Hematopoietic multipotent progenitor cell treated with erythropoietin and hydrocortisone succinate and interleukin-3 and kit ligand, for 8 days (in vitro differentiated cells): ENCODE results near the gene GPC6.

Experiments used
- DNase-seq: peaks from one replicate; pipeline ENCODE4 v3.0.0-alpha.2; 2015

Gene GPC6

GRCh38 chr13:93708308-93709075 lies 481.9 kb downstream of the GPC6 start:
- DNase-seq: peak; percentile 3

- no peak for DNase-seq
These were observed 483.1 kb downstream of the GPC6 start for GRCh38 chr13:93709506-93710244.

DNA sequence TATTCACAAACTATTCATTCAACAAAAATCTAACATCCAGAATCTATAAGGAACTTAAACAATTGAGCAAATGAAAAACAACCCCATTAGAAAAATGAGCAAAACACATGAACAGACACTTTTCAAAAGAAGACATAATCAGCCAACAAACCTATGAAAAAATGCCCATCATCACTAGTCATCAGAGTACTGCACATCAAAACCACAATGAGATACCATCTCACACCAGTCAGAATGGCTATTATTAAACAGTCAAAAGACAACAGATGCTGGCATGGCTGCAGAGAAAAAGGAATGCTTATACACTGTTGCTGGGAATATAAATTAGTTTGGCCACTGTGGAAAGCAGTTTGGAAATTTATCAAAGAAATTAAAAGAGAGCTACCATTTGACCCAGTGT lies 487.6 kb downstream of the GPC6 start:
- DNase-seq: no peak

GRCh38 chr13:93715866-93716265 lies 489.3 kb downstream of the GPC6 start:
- DNase-seq: no peak

- DNase-seq: no peak
These were observed 490.0 kb downstream of the GPC6 start for GRCh38 chr13:93716623-93717022.

DNA sequence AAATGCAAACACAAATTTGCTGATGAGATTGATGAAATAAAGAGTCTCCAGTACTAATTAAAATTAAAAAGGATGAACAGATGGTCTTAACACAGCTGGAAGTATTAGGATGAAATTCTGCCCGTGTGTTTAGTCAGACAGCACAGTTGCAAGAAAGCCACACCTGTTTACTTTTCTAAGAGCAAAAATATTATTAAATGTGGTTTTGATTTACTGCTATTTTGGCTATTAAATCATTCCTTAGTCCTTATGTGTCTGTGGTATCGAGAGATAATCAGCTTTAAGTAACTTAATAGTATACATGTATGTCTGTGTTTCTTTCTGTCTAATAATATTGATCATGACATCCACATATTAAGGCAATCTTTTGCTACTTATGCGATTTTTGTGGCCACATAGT lies 494.9 kb downstream of the GPC6 start:
- no peak for DNase-seq

DNA sequence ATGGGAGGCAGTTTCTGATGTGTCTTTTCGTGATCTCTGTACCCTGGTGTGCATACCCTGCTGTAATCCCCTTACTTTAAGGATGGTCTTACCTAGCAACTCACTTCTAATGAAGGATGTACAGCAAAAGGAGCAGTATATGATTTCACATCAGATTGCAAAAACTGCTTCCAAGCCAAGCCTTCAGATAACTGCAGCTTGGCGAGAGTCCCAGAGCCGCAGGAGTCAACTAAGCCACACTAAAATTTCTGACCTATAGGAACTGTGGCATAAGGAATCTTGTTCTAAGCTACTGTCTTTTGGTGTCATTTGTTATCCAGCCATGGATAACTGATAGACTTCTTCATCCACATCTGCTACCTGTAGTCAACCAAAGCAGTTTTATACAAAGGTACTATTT lies 496.7 kb downstream of the GPC6 start:
- no peak for DNase-seq

DNA sequence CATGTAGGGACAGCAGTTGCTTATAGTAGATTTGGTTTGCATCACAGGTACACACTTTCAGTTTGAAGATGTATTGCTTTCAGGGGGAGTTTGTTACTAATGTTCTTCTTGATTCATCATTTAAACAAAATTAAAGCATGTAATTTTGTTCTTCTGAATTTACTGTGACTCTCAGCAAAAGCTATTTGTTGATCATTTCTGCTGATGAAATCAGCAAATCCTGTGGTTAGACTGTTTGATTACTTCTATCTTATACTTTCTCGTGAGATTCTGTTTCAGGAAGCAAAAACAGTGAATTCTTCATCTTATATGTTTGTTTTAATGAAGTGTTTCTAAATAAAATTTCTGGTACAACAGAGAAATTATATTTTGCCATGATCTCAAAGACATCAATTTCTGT lies 497.6 kb downstream of the GPC6 start:
- DNase-seq: no peak

- no peak for DNase-seq
These were observed 499.8 kb downstream of the GPC6 start for GRCh38 chr13:93726173-93726957.

DNA sequence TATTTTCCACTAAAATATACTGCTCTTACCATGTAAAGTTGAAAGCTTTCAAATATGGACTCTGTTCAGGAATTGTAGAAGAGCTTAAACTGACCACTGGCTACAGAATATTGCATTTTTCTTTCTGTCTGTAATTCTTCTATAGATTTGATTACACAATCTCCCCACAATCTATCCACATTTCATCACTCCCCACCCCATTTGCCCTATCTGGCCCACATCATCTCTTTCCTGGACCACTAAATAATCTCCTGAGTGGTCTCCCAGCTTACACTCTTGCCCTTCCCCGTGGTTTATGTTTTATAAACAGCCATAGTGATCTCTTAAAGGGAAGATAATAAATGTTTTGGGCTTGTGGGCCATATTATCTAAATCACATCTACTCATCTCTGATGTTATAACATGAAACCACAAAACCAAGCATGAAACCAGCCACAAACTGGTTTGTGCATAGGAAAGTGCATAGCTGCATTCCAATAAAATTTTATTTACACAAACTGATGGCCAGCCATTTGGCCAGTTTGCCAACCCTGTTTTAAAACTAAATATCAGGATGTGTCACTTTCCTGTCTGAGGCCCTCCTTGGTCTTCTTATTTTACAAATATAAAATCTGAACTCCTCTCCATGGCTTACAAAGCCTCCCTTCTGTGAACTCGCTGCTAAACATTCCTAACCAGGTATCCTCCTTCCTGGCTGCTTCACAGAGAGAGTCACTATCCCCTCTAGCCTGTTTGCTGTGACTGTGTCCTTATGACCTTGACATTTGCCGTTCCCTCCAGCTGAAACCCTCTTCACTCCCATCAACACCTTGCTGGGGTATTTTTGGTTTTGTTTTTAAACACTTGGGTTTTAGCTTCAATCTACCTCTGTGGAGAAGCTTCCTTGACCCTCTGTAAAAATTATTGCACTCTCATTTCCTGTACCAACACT lies 500.9 kb downstream of the GPC6 start:
- no peak for DNase-seq

DNA sequence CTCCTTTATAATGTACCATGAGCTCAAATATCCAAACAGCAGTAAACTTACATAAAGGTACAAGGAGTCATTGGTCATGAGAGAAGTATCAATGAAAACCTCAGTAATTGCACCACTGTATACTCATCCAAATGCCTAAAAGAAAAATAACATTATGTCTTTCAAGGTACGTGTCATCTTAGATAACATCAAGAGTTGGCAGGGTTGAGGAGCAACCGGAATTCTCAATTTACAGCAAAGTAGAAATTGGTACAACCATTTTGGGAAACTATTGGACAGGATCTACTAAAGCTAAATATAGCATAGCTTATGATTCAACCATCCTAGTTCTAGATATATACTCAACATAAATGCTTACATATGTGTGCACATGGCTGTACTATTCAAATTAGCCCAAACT lies 502.8 kb downstream of the GPC6 start:
- DNase-seq: no peak

DNA sequence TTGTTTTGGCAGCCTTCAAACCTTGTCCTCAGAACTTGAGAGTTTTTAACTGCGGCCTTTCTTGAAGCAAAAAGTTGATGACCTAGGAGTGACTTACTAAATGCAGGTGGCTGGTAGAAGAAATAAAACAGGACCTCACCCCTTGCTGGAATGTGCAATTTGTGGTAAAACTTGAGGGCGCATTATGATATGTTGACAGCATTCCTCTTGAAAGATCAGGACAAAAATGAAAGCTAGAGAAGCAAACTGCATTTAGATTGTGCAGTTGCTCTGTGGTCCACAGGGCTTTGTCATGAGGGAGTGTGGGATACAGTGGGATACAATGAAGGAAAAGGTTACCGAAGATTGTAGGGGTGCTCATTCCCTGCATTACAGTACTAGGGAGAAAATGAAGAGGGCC lies 504.2 kb downstream of the GPC6 start:
- DNase-seq: no peak

- no peak for DNase-seq
These were observed 505.6 kb downstream of the GPC6 start for GRCh38 chr13:93732186-93732585.

GRCh38 chr13:93736081-93736480 lies 509.5 kb downstream of the GPC6 start:
- no peak for DNase-seq

- DNase-seq: no peak
These were observed 510.3 kb downstream of the GPC6 start for GRCh38 chr13:93736909-93737308.

DNA sequence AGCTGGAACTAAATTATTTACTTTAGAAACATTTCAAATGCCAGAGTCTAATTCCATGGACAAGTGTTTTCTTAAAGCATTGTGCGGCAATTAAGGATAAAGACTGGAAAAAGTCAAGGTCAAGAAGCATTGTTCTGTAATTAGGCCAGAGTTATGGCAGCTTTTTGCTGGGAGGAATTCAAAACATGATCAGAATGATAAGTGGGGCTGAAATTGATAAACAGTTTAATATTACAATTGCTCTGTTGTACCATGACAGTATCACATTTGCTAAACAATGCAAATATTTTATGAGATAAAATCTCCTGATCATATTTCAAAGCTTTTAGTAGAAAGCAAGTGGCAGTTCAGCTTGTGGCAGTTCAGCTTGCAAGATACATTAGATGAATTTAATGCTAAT lies 513.7 kb downstream of the GPC6 start:
- no peak for DNase-seq

- no peak for DNase-seq
These were observed 517.4 kb downstream of the GPC6 start for GRCh38 chr13:93744033-93744432.

GRCh38 chr13:93744886-93745285 lies 518.3 kb downstream of the GPC6 start:
- DNase-seq: no peak

GRCh38 chr13:93745884-93746283 lies 519.3 kb downstream of the GPC6 start:
- DNase-seq: no peak

- DNase-seq: no peak
These were observed 520.0 kb downstream of the GPC6 start for GRCh38 chr13:93746589-93746988.

DNA sequence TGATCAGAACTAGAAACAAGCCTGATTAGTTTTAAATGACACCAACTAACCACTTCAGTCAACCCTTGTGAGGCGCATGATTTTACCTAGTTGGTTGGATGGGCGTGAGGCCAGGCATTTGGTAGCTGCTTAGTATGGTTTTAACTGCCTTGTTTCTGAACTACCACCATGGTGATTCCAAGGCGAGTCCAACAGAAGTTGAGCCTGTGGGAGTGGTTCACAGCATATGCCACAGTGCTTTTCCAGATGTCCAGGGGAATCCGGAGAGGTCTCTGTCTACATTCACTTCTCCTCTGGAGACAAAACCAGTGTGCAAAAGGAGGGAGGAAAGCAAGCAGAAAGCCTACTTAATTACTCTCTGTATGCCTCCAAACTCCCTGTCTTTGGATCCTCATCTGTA lies 524.1 kb downstream of the GPC6 start:
- no peak for DNase-seq

- DNase-seq: no peak
These were observed 524.5 kb downstream of the GPC6 start for GRCh38 chr13:93751117-93751516.

DNA sequence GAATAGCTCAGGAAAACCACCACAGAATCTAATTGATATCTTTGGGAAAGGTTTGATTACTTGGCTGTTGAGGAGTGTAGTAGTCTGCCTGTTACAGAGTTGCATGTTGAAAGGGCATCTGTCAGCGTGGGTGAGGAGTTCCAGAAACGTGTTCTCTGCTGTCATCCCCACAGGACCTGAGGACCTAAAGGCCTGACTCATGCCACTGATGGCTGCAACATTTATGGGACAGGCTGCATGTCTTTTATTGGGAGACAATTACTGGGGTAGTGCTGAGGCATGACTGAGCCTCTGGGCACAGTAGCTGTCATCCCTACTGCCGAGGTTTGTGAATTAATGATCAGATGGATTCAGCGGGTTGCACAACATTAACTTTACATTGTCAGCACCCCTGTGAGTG lies 525.9 kb downstream of the GPC6 start:
- DNase-seq: no peak
